DOHH2 (cell line): ENCODE data around the gene MTFP1.
"Not testable (repeated sequence)": the region's sequence is repeated elsewhere in the genome, so short reads cannot be mapped to it uniquely, and the experiment has no call there.

Experiments used
- H3F3A ChIP-seq: fragments of 200-600 bp; sonication (generic), shearing (Covaris generic); 2 replicates; pipeline ENCODE4 v1.6.0; 2016; ENCODE audit warnings: antibody characterized with exemption, mild to moderate bottlenecking; ENCODE audit not compliant: control insufficient read depth, insufficient read depth
- H3K27ac ChIP-seq: fragments of 200-600 bp; sonication (generic); 2 replicates; pipeline ENCODE4 v1.5.1; 2014; ENCODE audit warnings: low read depth, mild to moderate bottlenecking, low read length, moderate library complexity
- H3K27me3 ChIP-seq: fragments of 200-600 bp; sonication (generic); 2 replicates; pipeline ENCODE4 v1.6.1; 2014; ENCODE audit warnings: mild to moderate bottlenecking, low read length, mixed read lengths; ENCODE audit not compliant: control insufficient read depth
- H3K36me3 ChIP-seq: fragments of 200-600 bp; sonication (generic); 2 replicates; pipeline ENCODE4 v1.6.1; 2014; ENCODE audit warnings: mild to moderate bottlenecking, low read length, moderate library complexity, mixed read lengths; ENCODE audit not compliant: control insufficient read depth
- H3K4me1 ChIP-seq: fragments of 200-600 bp; sonication (generic); 2 replicates; pipeline ENCODE4 v1.6.1; 2014; ENCODE audit warnings: mild to moderate bottlenecking, low read length, mixed read lengths; ENCODE audit not compliant: control insufficient read depth
- H3K4me2 ChIP-seq: fragments of 200-600 bp; sonication (generic); 2 replicates; pipeline ENCODE4 v1.6.0; 2014; ENCODE audit warnings: mild to moderate bottlenecking, low read length, moderate library complexity
- H3K4me3 ChIP-seq: fragments of 200-600 bp; sonication (generic); 2 replicates; pipeline ENCODE4 v1.5.1; 2014; ENCODE audit warnings: mild to moderate bottlenecking, low read length, mixed read lengths
- H3K79me2 ChIP-seq: fragments of 200-600 bp; sonication (generic); 2 replicates; pipeline ENCODE4 v1.6.1; 2014; ENCODE audit warnings: mild to moderate bottlenecking, low read length, mixed read lengths; ENCODE audit not compliant: control insufficient read depth
- H3K9me2 ChIP-seq: fragments of 200-600 bp; sonication (generic); replicated peaks from 2 replicates; pipeline ENCODE4 v1.6.1; 2014; ENCODE audit warnings: mild to moderate bottlenecking, low read length, mixed read lengths; ENCODE audit not compliant: control insufficient read depth
- H3K9me3 ChIP-seq: fragments of 200-600 bp; sonication (generic); 2 replicates; pipeline ENCODE4 v1.6.1; 2014; ENCODE audit warnings: antibody characterized with exemption, low read length, mixed read lengths; ENCODE audit not compliant: control insufficient read depth, insufficient read depth
- H4K20me1 ChIP-seq: fragments of 200-600 bp; sonication (generic); 2 replicates; pipeline ENCODE4 v1.6.0; 2014; ENCODE audit warnings: low read depth, mild to moderate bottlenecking, antibody characterized with exemption, low read length, moderate library complexity; ENCODE audit not compliant: control insufficient read depth, insufficient read depth
- EZH2phosphoT487 ChIP-seq: fragments of 200-600 bp; sonication (generic); IDR thresholded peaks from 2 replicates; pipeline ENCODE4 v1.6.1; 2017; ENCODE audit warnings: borderline replicate concordance, mild to moderate bottlenecking, antibody characterized with exemption, low read length, moderate library complexity, mixed read lengths
- TF ChIP-seq, protein P1 (sequence below): fragments of 200-600 bp; sonication (generic); IDR thresholded peaks from one replicate; pipeline ENCODE4 v1.5.1; 2014; ENCODE audit warnings: antibody characterized with exemption, mild to moderate bottlenecking, low read depth, low read length; ENCODE audit not compliant: poor library complexity, severe bottlenecking

The MTFP1 gene

DNA sequence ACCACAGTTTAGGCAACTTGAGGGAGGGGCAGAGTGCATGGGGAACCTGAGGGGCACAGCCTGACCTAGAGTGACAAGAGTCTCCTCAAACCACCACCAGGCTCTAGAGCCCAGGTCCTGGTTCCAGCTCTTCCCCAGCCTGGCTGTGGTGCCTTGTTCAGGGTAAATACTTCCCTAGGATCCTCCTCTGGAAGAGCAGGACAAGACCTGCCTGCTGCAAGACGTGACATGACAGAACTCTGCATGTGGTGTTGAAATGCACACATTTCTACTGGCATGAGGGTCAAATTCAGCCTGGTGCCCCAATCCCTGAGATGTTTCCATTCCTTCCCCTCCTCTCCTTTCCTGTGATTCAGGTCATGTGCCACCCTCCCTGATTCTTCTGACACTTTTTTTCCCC, 25.4 kb upstream of the MTFP1 start:
- no peak for TF ChIP-seq EZH2phosphoT487
- TF ChIP-seq, protein P1, sequence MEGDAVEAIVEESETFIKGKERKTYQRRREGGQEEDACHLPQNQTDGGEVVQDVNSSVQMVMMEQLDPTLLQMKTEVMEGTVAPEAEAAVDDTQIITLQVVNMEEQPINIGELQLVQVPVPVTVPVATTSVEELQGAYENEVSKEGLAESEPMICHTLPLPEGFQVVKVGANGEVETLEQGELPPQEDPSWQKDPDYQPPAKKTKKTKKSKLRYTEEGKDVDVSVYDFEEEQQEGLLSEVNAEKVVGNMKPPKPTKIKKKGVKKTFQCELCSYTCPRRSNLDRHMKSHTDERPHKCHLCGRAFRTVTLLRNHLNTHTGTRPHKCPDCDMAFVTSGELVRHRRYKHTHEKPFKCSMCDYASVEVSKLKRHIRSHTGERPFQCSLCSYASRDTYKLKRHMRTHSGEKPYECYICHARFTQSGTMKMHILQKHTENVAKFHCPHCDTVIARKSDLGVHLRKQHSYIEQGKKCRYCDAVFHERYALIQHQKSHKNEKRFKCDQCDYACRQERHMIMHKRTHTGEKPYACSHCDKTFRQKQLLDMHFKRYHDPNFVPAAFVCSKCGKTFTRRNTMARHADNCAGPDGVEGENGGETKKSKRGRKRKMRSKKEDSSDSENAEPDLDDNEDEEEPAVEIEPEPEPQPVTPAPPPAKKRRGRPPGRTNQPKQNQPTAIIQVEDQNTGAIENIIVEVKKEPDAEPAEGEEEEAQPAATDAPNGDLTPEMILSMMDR = no peak
- Histone ChIP-seq H3K9me2 (no peaks in the 10 kb centered on the region), H3K9me3 (no peaks in the 10 kb centered on the region), H3F3A (no peaks in the 10 kb centered on the region), H3K4me3 (no peak overlapping the region), H3K4me1 (peaks cover 15% of the 10 kb centered on the region), H3K27me3 (peaks cover 29% of the 10 kb centered on the region), H3K36me3 (no peaks in the 10 kb centered on the region), H4K20me1 (no peaks in the 10 kb centered on the region), H3K79me2 (no peaks in the 10 kb centered on the region), H3K27ac (no peak overlapping the region), H3K4me2 (no peak overlapping the region)

- not testable (repeated sequence) for H3K79me2 ChIP-seq, H3K4me2 ChIP-seq, H3K4me3 ChIP-seq, H3K27ac ChIP-seq, H4K20me1 ChIP-seq, H3K36me3 ChIP-seq, H3F3A ChIP-seq, H3K9me2 ChIP-seq, H3K9me3 ChIP-seq
- peaks cover 27% of the 10 kb centered on the region for H3K27me3 ChIP-seq
- H3K4me1 ChIP-seq = peaks cover 15% of the 10 kb centered on the region
Observed at GRCh38 chr22:30401024-30401423, 24.5 kb upstream of the MTFP1 start.

DNA sequence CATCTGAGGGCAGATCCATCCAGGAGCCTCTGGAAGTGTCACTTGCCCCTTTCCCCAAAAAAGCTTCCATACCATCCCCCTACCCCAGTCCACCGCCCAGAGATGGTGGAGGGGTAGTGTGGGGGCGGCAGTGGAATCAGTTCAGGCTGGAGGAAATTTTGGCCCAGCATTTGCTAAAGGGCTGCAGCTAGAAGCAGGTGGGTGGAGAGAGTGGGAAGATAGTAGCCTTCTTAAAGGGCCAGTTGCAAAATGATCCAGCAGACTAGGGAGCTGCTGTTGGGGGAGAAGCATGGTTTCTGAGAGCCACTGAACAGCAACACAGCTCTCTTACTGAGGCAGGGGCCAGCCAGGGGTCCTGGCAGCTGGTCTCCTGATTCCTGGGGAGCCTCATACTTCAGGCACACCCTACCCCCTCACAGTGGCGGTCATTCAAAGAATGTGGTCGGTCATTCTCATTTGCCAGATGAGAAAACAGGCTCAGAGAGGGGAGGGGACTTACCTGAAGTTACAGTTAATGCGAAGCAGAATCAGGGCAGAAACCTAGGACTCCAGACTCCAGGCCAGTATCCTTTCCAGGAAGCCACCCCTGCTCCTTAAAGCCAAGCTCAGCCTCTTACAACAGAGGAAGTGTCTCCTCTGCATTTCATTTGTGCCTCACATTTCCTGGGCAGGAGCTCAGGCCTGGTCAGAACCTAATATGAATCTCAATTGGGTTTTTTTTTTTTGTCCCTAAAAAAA, 23.4 kb upstream of the MTFP1 start:
- H3K27ac ChIP-seq = no peak overlapping the region
- H3K27me3 ChIP-seq = peaks cover 18% of the 10 kb centered on the region
- no peak overlapping the region for H3K4me2 ChIP-seq
- no peaks in the 10 kb centered on the region for H3F3A ChIP-seq
- TF ChIP-seq, protein P1 = no peak
- no peak for TF ChIP-seq EZH2phosphoT487
- H3K4me3 ChIP-seq = no peak overlapping the region
- H3K9me2 ChIP-seq = no peaks in the 10 kb centered on the region
- H3K79me2 ChIP-seq = no peaks in the 10 kb centered on the region
- H3K4me1 ChIP-seq = peaks cover 6% of the 10 kb centered on the region
- H4K20me1 ChIP-seq = no peaks in the 10 kb centered on the region
- H3K9me3 ChIP-seq = no peaks in the 10 kb centered on the region
- H3K36me3 ChIP-seq = no peaks in the 10 kb centered on the region

GRCh38 chr22:30402766-30403104, 22.8 kb upstream of the MTFP1 start:
- not testable (repeated sequence) for H3K9me3 ChIP-seq, H3K4me1 ChIP-seq, H3K27ac ChIP-seq, H3K36me3 ChIP-seq, H3F3A ChIP-seq, H3K4me3 ChIP-seq, H4K20me1 ChIP-seq, H3K4me2 ChIP-seq, H3K79me2 ChIP-seq, H3K9me2 ChIP-seq
- peaks cover 13% of the 10 kb centered on the region for H3K27me3 ChIP-seq
